ENCODE data around the gene KLK13.

DNA sequence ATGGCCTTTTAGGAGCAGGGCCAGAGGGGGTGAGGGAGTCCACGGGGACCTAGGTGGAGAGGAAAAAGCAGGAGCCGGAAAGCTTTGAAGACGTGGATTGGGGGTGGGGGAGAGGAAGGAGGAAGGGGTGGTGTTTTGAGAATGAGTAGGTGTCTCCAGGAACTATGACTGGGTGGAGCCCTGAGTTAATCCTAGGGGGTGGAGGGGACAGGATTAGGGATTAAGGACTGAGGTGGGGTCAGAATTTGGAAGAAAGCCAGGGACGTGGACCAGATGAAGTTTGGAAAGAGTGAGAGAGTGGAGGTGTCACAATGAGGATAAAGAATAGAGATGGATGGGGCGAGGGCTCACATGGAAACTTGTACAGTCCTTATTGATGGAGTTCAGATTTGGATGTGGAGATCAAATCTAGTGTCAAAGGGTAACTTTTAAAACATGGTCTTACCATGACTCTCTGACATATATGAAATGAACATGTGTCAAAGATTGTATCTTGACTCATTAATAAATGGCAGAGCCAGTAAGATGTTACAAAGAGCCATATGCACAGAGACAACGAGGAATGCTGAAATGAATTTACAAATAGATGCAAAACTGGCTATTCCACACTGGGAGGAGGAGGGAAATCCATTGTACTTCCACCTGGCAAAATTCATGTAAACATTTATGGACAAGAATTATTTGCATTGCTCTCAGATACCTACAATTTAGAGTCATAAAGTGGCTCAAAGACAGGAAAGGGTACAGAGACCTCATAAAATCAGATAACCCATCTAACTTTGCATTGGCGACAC, 1.7 kb upstream of the KLK13 start:
- TF ChIP-seq, protein P1, sequence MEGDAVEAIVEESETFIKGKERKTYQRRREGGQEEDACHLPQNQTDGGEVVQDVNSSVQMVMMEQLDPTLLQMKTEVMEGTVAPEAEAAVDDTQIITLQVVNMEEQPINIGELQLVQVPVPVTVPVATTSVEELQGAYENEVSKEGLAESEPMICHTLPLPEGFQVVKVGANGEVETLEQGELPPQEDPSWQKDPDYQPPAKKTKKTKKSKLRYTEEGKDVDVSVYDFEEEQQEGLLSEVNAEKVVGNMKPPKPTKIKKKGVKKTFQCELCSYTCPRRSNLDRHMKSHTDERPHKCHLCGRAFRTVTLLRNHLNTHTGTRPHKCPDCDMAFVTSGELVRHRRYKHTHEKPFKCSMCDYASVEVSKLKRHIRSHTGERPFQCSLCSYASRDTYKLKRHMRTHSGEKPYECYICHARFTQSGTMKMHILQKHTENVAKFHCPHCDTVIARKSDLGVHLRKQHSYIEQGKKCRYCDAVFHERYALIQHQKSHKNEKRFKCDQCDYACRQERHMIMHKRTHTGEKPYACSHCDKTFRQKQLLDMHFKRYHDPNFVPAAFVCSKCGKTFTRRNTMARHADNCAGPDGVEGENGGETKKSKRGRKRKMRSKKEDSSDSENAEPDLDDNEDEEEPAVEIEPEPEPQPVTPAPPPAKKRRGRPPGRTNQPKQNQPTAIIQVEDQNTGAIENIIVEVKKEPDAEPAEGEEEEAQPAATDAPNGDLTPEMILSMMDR (conservative IDR thresholded peaks at IDR 0.05; ENCODE audit: low read depth, low read length) = no peak
- no peak for TF ChIP-seq EZH2 (IDR thresholded peaks at IDR 0.05; ENCODE audit: borderline replicate concordance, low read depth, low read length, poor library complexity, severe bottlenecking)

Data from A673 (cell line).